Nucleus accumbens (tissue), 56 donors: ENCODE results near the gene ZFYVE1.
"Not testable (repeated sequence)": the region's sequence is repeated elsewhere in the genome, so short reads cannot be mapped to it uniquely, and the experiment has no call there.

Source experiments
- DNase-seq, 56 donors: peaks; one replicate each; lab custom pipeline; 2025; lab: John Stamatoyannopoulos, UW

ZFYVE1 gene

GRCh38 chr14:73007835-73008234 lies 19.1 kb downstream of the ZFYVE1 start:
- no peak for DNase-seq

GRCh38 chr14:73004641-73005040 lies 22.3 kb downstream of the ZFYVE1 start:
- not testable (repeated sequence) for DNase-seq

DNA sequence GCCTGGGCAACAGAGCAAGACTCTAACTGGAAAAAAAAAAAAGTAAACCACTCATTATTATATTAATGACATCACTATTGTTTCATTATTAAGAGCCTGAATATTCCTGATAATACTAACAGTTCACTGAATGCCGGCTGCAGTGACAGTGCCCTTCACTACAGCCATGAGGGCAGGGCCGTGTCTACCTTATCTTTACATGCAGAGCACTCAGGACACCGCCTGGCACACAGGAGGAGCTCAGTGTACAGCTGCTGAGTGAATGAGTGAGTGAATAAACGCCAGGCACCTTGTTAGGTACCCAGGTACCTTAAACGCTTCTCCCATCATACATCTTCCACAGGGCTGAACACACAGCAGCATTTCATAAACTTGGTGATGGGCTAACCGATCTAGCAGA lies 23.2 kb downstream of the ZFYVE1 start:
- DNase-seq: no peak

- DNase-seq: no peak
These were observed 26.8 kb downstream of the ZFYVE1 start for GRCh38 chr14:73000073-73000472.

DNA sequence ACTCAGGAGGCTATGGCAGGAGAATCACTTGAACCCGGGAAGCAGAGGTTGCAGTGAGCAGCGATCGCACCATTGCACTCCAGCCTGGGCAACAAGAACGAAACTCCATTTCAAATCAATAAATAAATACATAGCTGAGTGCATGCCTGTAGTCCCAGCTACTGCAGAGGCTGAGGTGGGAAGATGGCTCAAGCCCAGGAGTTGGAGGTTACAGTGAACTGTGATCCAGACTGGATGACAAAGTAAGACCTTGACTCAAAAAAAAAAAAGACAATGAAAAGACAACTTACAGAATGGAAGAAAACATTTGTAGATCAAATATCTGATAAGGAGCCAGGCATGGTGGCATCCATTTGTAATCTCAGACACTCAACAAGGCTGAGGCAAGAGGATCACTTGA lies 27.6 kb downstream of the ZFYVE1 start:
- DNase-seq: no peak

GRCh38 chr14:72998252-72998903 lies 28.5 kb downstream of the ZFYVE1 start:
- DNase-seq: peak in 1 of 56 donors; percentile 2

- no peak for DNase-seq
These were observed 30.0 kb downstream of the ZFYVE1 start for GRCh38 chr14:72996916-72997315.

DNA sequence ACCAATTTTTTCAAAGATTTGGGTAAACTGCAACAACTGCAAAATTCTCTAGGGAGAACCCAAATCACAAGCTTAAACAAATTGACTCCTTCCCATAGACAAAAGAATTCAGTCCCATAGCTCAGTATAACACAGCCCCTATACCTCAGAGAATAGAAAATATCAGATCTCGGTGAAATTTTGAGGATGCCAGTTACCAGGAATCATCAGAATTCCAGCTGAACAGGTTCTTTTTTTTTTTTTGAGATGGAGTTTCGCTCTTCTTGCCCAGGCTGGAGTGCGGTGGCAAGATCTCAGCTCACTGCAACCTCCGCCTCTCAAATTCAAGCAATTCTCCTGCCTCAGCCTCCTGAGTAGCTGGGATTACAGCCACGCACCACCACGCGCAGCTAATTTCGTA lies 36.7 kb downstream of the ZFYVE1 start:
- DNase-seq: no peak

DNA sequence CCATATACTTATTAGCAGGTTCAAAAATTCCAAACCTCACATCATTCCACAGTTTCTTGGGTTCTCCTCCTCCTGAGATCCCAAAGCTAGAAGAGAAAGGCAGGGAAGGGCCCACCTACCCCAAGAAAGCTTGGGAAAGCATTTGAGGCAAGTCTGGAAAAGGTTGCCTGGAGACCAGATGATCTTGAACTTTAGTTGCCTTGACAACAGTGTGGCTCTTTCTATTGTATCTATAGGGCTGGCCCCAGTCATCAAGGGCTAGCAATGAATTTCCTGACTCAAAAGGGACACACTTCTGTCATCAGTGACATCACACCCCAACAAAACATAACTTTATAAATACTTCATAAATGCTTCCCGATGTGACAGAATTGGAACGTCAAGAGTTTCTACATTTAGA lies 40.0 kb downstream of the ZFYVE1 start:
- no peak for DNase-seq

- no peak for DNase-seq
These were observed 40.7 kb downstream of the ZFYVE1 start for GRCh38 chr14:72986214-72986613.

DNA sequence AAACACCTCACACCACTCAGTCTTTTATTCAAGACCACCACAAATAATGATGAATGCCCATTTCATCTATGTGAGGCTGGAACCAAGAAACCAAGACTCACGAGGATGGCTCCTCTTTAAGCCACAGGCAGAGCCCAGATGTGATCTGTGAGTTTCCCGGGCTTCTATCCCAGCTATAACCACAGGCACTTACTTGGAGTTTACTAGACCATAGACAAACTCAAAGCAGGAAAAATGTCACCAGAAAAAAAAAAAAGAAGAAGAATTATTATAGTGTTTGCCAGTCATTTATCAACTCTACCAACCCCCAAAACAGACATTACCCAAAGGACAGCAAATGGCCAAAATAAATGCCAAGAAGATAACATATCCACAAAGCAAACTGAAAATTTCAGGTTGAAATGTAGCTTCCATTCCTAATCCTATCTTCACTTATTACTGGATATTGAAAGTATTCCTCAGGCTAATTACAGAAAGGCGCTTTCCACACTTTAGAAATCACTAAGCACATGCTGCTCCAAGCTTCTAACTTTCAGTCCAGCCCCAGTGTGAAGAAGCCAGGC lies 44.7 kb downstream of the ZFYVE1 start:
- DNase-seq: no peak

DNA sequence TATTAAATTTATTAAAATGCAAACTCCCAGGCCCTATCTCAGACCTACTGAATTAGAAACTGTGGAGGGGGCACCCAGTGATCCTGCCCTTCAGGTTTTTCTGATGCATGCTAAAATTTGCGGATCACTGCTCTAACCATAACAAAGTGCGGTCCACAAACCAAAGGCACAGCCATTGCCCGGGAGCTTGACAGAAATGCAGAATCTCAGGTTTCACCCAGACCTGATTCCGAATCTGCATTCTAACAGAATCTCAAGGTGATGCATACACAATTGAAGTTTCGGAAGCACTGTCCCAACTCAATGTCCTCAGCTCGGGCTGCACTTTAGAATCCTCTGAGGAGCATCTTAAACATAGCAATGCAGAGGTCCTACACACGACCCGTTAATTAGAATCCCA lies 46.0 kb downstream of the ZFYVE1 start:
- no peak for DNase-seq

- DNase-seq: no peak
These were observed 48.0 kb downstream of the ZFYVE1 start for GRCh38 chr14:72978856-72979255.

- DNase-seq: no peak
These were observed 51.1 kb downstream of the ZFYVE1 start for GRCh38 chr14:72975770-72976169.

- no peak for DNase-seq
These were observed 52.2 kb downstream of the ZFYVE1 start for GRCh38 chr14:72974661-72975060.

DNA sequence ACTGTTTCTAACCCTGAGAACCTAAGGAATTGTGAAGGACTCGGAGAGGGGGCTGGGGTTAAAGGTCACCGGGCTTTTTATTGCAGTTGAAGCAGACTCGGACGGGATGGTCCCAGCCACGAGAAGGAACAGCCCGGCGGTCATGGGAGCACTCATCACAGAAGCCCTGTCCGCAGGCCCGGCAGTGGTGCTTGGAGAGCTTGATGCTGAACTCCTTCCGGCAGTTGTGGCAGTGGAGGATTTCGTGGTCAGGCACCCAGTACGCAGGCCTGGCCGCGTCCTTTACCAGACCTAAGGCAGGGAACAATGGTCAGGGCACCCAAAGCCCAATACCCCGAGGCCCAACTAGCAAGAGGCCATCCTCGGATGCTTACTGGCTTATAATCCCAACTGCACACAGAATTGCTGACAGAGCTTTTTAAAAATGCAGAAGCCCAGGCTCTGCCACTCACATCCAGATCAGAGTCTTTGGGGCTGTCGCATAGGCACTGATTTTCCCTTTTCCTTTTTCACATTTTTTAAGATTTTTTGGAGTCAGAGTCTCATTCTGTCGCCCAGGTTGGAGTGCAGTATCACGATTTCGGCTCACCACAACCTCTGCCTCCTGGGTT lies 56.0 kb downstream of the ZFYVE1 start:
- DNase-seq: no peak

DNA sequence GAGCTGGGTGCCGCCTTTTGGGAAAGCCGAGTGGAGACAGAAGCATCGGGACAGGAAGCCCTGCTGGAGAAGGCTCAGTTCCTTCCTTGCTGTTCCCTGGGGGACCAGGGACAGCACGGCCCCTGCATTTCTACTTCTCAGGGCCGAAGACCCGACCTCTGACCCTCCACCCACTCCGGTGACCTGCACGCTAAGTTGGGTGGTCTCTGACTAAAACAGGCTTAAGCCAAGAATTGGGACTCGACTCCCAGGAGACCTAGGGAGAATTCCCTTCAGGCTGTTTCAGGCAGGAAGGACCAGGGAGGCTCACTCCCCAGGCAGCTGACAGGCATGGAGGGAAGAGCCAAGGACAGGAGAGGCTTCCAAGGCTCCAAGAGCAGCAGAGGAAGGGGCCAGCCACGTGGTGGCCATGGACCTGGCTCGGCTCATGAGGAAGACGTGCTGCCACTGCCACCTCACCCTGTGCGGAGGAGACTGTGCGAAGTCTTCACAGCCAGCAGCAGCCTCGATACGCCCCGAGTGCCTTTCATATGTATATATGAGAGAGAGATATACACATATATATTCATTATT lies 56.8 kb downstream of the ZFYVE1 start:
- peak in 1 of 56 donors; percentile 21 for DNase-seq

DNA sequence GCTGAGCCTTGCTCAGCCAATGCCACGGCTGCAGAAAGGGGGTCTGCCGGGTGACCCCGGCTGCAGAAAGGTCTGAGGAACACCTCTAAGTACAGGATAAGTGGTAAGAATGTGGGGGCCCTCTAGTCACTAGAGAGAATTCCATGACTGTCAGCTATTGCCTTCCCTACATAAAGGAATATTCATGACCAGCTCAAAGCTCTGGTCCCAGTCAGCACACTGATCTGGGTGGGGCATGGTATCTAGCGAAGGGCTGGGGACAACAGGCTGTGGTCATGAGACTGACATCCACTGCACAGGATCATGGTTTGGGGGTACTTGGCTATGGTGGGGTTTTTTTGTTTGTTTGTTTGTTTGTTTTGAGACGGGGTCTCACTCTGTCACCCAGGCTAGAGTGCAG lies 58.6 kb downstream of the ZFYVE1 start:
- no peak for DNase-seq

GRCh38 chr14:72966038-72966437 lies 60.9 kb downstream of the ZFYVE1 start:
- no peak for DNase-seq

DNA sequence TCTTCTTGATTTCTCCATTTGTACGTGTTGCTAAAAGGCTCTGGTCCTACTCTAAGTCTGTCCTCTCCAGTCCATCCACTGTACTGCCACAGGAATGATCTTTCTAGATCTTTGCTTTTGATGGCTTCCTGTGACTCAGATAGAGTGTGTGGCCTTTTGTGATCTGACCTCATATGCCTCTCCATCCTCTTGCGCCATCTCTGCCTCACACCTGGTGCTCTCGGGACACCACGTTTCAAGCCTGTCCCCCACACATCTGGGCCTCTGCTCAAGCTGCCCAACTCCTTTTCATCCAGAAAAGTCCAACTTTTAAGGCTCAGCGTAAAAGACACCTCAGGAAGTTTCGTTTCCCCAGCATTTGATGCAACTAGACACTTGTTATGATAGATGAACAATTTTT lies 61.7 kb downstream of the ZFYVE1 start:
- DNase-seq: no peak

GRCh38 chr14:72962829-72963312 lies 64.0 kb downstream of the ZFYVE1 start:
- no peak for DNase-seq

DNA sequence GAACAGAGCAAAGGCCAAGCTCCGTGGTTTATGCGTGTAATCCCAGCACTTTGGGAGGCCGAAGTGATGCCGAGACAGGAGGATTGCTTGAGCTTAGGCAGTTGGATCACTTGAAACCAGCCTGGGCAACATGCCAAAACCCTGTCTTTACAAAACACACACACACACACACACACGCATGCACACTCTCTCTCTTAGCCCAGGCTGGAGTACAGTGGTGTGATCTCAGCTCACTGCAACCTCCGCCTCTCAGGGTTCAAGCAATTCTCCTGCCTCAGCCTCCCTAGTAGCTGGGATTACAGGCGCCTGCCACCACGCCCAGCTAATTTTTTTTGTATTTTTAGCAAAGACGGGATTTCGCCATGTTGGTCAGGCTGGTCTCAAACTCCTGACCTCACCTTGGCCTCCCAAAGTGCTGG lies 64.6 kb downstream of the ZFYVE1 start:
- DNase-seq: peak in 5 of 56 donors; percentile 7 to 30 (median 12)
